ENCODE measurements around the gene IDS.

Gene IDS

GRCh38 chrX:149470955-149471354 is 34.2 kb downstream of the IDS start:
- in situ Hi-C loops (cut with HindIII; ENCODE audit: low sequenced_read_pairs): no loop called here

GRCh38 chrX:149469406-149469805 is 35.7 kb downstream of the IDS start:
- in situ Hi-C loops (cut with HindIII; ENCODE audit: low sequenced_read_pairs): no loop called here

GRCh38 chrX:149467920-149468319 is 37.2 kb downstream of the IDS start:
- in situ Hi-C loops (cut with HindIII; ENCODE audit: low sequenced_read_pairs): no loop called here

- in situ Hi-C loops (cut with HindIII; ENCODE audit: low sequenced_read_pairs): no loop called here
Observed at GRCh38 chrX:149467461-149467860, 37.6 kb downstream of the IDS start.

- in situ Hi-C loops (cut with HindIII; ENCODE audit: low sequenced_read_pairs): no loop called here
Observed at GRCh38 chrX:149462849-149463248, 42.3 kb downstream of the IDS start.

GRCh38 chrX:149461746-149462145 is 43.4 kb downstream of the IDS start:
- in situ Hi-C loops (cut with HindIII; ENCODE audit: low sequenced_read_pairs): no loop called here

GRCh38 chrX:149458586-149458985 is 46.5 kb downstream of the IDS start:
- in situ Hi-C loops (cut with HindIII; ENCODE audit: low sequenced_read_pairs): no loop called here

- in situ Hi-C loops (cut with HindIII; ENCODE audit: low sequenced_read_pairs): no loop called here
Observed at GRCh38 chrX:149456476-149457245, 48.4 kb downstream of the IDS start.

- in situ Hi-C loops (cut with HindIII; ENCODE audit: low sequenced_read_pairs): no loop called here
Observed at GRCh38 chrX:149455934-149456333, 49.2 kb downstream of the IDS start.

GRCh38 chrX:149453906-149454822 is 50.9 kb downstream of the IDS start:
- in situ Hi-C loops (cut with HindIII; ENCODE audit: low sequenced_read_pairs): no loop called here

GRCh38 chrX:149453030-149453429 is 52.1 kb downstream of the IDS start:
- in situ Hi-C loops (cut with HindIII; ENCODE audit: low sequenced_read_pairs): no loop called here

- in situ Hi-C loops (cut with HindIII; ENCODE audit: low sequenced_read_pairs): no loop called here
Observed at GRCh38 chrX:149433451-149433850, 71.7 kb downstream of the IDS start.

- in situ Hi-C loops (cut with HindIII; ENCODE audit: low sequenced_read_pairs): no loop called here
Observed at GRCh38 chrX:149433051-149433450, 72.1 kb downstream of the IDS start.
